Gastroesophageal sphincter (tissue), 4 donors: Measurements from ENCODE around the gene PPM1H. TPM values are rescaled to one million over a fixed set of nuclear protein-coding genes. Genes with fewer than 3 reads are reported as not detected.

Experiments used
- ATAC-seq: fragments of 150-250 bp; one replicate; pipeline ENCODE4 v1.9.1; 2016; ENCODE audit warnings: mild to moderate bottlenecking, moderate library complexity
- H3K27ac ChIP-seq, 4 donors: fragments of 200-600 bp; sonication (generic) in 3 of 4; 1 replicate in 3 of 4; 2 replicates in 1 of 4; pipeline ENCODE4 v1.5.1; 2016 to 2019
- H3K27me3 ChIP-seq: fragments of 200-600 bp; sonication (generic); one replicate; pipeline ENCODE4 v1.5.1; 2019
- H3K36me3 ChIP-seq, 2 donors: fragments of 200-600 bp; sonication (generic); one replicate each; pipeline ENCODE4 v1.5.1; 2019; ENCODE audit warnings: control low read depth in 1 of 2
- H3K4me1 ChIP-seq, 3 donors: fragments of 200-600 bp; sonication (generic); 1 replicate in 2 of 3; 2 replicates in 1 of 3; pipeline ENCODE4 v1.5.1; 2016 to 2019; ENCODE audit warnings: control low read depth in 2 of 3
- H3K4me3 ChIP-seq, 2 donors: fragments of 200-600 bp; sonication (generic); one replicate each; pipeline ENCODE4 v1.5.1; 2019; ENCODE audit warnings: mild to moderate bottlenecking in 1 of 2, moderate library complexity in 1 of 2
- H3K9me3 ChIP-seq, 3 donors: fragments of 200-600 bp; sonication (generic); one replicate each; pipeline ENCODE4 v1.5.1; 2017 to 2019; ENCODE audit warnings: control low read depth in 2 of 3
- CTCF ChIP-seq, 4 experiments: fragments of 200-600 bp in 2 of 4; fragments of 450-650 bp in 2 of 4; sonication (generic) in 1 of 4; IDR thresholded peaks; one replicate each; pipeline ENCODE4 v1.5.1; 2017 to 2019; ENCODE audit warnings: antibody characterized with exemption in 4 of 4, mild to moderate bottlenecking in 2 of 4, moderate library complexity in 2 of 4
- EP300 ChIP-seq: sonication (generic); formaldehyde crosslinking; IDR thresholded peaks from one replicate; pipeline ENCODE4 v1.6.1; 2017; ENCODE audit warnings: antibody characterized with exemption, mild to moderate bottlenecking
- POLR2A ChIP-seq, 2 donors: fragments of 450-650 bp; IDR thresholded peaks; one replicate each; pipeline ENCODE4 v1.6.1; 2017; ENCODE audit warnings: antibody characterized with exemption in 2 of 2, mild to moderate bottlenecking in 2 of 2, moderate library complexity in 1 of 2
- POLR2AphosphoS5 ChIP-seq: sonication (generic); formaldehyde crosslinking; IDR thresholded peaks from one replicate; pipeline ENCODE4 v1.6.1; 2017; ENCODE audit warnings: antibody characterized with exemption
- WGBS, 2 donors: methylation state at CpG; one replicate each; pipeline ENCODE4 v1.1.5; 2018; ENCODE audit warnings: low coverage in 1 of 2; 5-methylcytosine and 5-hydroxymethylcytosine counted together
- total RNA-seq, 4 donors: library from RNA; depleted of rRNA; stranded (reverse); fragments of >200 nt; gene quantifications; one replicate each; pipeline ENCODE4 v1.1.0, GENCODE V29; 2016

The PPM1H gene
- total RNA-seq, 4 donors from 2014 or later: 1.3 to 1.9 (median 1.6) TPM

GRCh38 chr12:62604871-62605270 is 330.1 kb downstream of the PPM1H start:
- Histone ChIP-seq H3K27me3 (no peaks in the 10 kb centered on the region), H3K27ac (peak overlapping the region in 3 of 4 donors; percentile 3 to 100 (median 16)), H3K4me3 (peak overlapping the region; percentile 57 to 85), H3K36me3 (no peaks in the 10 kb centered on the region), H3K9me3 (no peaks in the 10 kb centered on the region), H3K4me1 (peaks cover 0 to 51% (median 3%) of the 10 kb centered on the region in 3 donors)
- 17 to 49% methylated on average over 4 of the region's 4 CpGs for WGBS, 2 donors
- no peak for ATAC-seq
- TF ChIP-seq POLR2A (IDR thresholded peaks at IDR 0.05) (no peak), EP300 (no peak), CTCF (IDR thresholded peaks at IDR 0.05) (no peak), POLR2AphosphoS5 (no peak)

GRCh38 chr12:62604373-62604772 is 330.6 kb downstream of the PPM1H start:
- 4 to 14% methylated on average over 1 of the region's 1 CpG for WGBS, 2 donors
- peak overlapping the region; percentile 57 to 85 for H3K4me3 ChIP-seq
- H3K27ac ChIP-seq: peak overlapping the region in 3 of 4 donors; percentile 98 to 100 (median 99)
- ATAC-seq: no peak
- no peaks in the 10 kb centered on the region for H3K9me3 ChIP-seq
- H3K36me3 ChIP-seq: no peaks in the 10 kb centered on the region
- no peaks in the 10 kb centered on the region for H3K27me3 ChIP-seq
- TF ChIP-seq POLR2A (IDR thresholded peaks at IDR 0.05) (no peak), EP300 (no peak), POLR2AphosphoS5 (no peak), CTCF (IDR thresholded peaks at IDR 0.05) (no peak)
- peaks cover 0 to 51% (median 3%) of the 10 kb centered on the region in 3 donors for H3K4me1 ChIP-seq

- ATAC-seq: no peak
- TF ChIP-seq POLR2A (IDR thresholded peaks at IDR 0.05): no peak
- Histone ChIP-seq H3K27me3 (no peaks in the 10 kb centered on the region), H3K9me3 (no peaks in the 10 kb centered on the region), H3K27ac (peak overlapping the region; percentile 90 to 100 (median 98)), H3K4me3 (peak overlapping the region; percentile 57 to 85), H3K36me3 (no peaks in the 10 kb centered on the region), H3K4me1 (peaks cover 0 to 51% (median 3%) of the 10 kb centered on the region in 3 donors)
- 0% methylated on average over 2 of the region's 14 CpGs; no CpG with 5 or more reads in 1 of the 2 donors for WGBS, 2 donors
Measured at GRCh38 chr12:62603811-62604098, 331.2 kb downstream of the PPM1H start.

GRCh38 chr12:62603061-62603810 is 331.7 kb downstream of the PPM1H start:
- WGBS, 2 donors: no CpG with 5 or more reads among the region's 94 CpGs
- no peaks in the 10 kb centered on the region for H3K27me3 ChIP-seq
- H3K4me3 ChIP-seq: peak overlapping the region; percentile 57 to 85
- peak overlapping the region; percentile 90 to 100 (median 98) for H3K27ac ChIP-seq
- H3K36me3 ChIP-seq: no peaks in the 10 kb centered on the region
- peak; percentile 94 for ATAC-seq
- H3K4me1 ChIP-seq: peaks cover 0 to 51% (median 3%) of the 10 kb centered on the region in 3 donors
- H3K9me3 ChIP-seq: no peaks in the 10 kb centered on the region
- peak; percentile 61 to 74 for TF ChIP-seq POLR2A (IDR thresholded peaks at IDR 0.05)
- TF ChIP-seq POLR2AphosphoS5: peak; percentile 66
- TF ChIP-seq CTCF (IDR thresholded peaks at IDR 0.05): peak; percentile 13 to 82 (median 79)
- TF ChIP-seq EP300: no peak

GRCh38 chr12:62602255-62603060 is 332.5 kb downstream of the PPM1H start:
- Histone ChIP-seq H3K27me3 (no peaks in the 10 kb centered on the region), H3K27ac (peak overlapping the region; percentile 90 to 100 (median 98)), H3K9me3 (no peaks in the 10 kb centered on the region), H3K4me1 (peaks cover 0 to 48% (median 3%) of the 10 kb centered on the region in 3 donors), H3K36me3 (no peaks in the 10 kb centered on the region), H3K4me3 (peak overlapping the region; percentile 57 to 85)
- WGBS, 2 donors: 0% methylated on average over 5 to 9 of the region's 66 CpGs
- TF ChIP-seq POLR2AphosphoS5: peak; percentile 75
- peak; percentile 50 to 55 for TF ChIP-seq POLR2A (IDR thresholded peaks at IDR 0.05)
- TF ChIP-seq CTCF (IDR thresholded peaks at IDR 0.05): no peak
- peak; percentile 89 for ATAC-seq
